H1 (cell line): ENCODE data around the gene CCDC8. TPM values are rescaled to one million over a fixed set of nuclear protein-coding genes. Genes with fewer than 3 reads are reported as not detected.

Source experiments
- TAF7 ChIP-seq: optimal IDR thresholded peaks from 2 replicates; pipeline ENCODE3; 2011; ENCODE audit warnings: low read depth, mild to moderate bottlenecking, inconsistent platforms, low read length, moderate library complexity, borderline replicate concordance
- polyA plus RNA-seq, 7 experiments: library from polyadenylated mRNA; depleted of rRNA in 3 of 7; stranded (reverse) in 5 of 7; unstranded in 2 of 7; fragments of >200 nt in 5 of 7; fragments of 200-250 nt in 2 of 7; gene quantifications; 1 replicate in 5 of 7; 2 replicates in 1 of 7; 4 replicates in 1 of 7; pipeline versions ENCODE4 v1.2.1 to v1.2.3, GENCODE V29; 2011 to 2013; ENCODE audit warnings: missing spikeins in 2 of 7, mixed read lengths in 2 of 7
- total RNA-seq: library from RNA; stranded (reverse); fragmentation: NEBNext Ultra II Directional; extraction: Animal tissue kit (Norgen Biotek cat#: 25700); gene quantifications from 2 replicates; pipeline ENCODE4 v1.2.1, GENCODE V29; 2021
- TF ChIP-seq, protein P1 (sequence below), 3 experiments: IDR thresholded peaks; 1 replicate in 2 of 3; 2 replicates in 1 of 3; pipeline versions ENCODE4 v1.5.1 to v1.6.1; 2011; ENCODE audit warnings: low read length in 3 of 3, mild to moderate bottlenecking in 3 of 3, inconsistent platforms in 2 of 3, low read depth in 1 of 3, moderate library complexity in 1 of 3; ENCODE audit not compliant: insufficient read depth in 1 of 3; ENCODE audit errors: control extremely low read depth in 1 of 3
- TF ChIP-seq, protein P2 (sequence below): IDR thresholded peaks from 2 replicates; pipeline ENCODE4 v1.6.1; 2011; ENCODE audit warnings: low read depth, mild to moderate bottlenecking, low read length; ENCODE audit not compliant: insufficient read depth

Gene CCDC8
- total and polyA plus RNA-seq, 2 of the 8 experiments (the other 6 are each of a cell fraction or from before 2014, with no cell fraction given) = 4.9 to 13.6 TPM

DNA sequence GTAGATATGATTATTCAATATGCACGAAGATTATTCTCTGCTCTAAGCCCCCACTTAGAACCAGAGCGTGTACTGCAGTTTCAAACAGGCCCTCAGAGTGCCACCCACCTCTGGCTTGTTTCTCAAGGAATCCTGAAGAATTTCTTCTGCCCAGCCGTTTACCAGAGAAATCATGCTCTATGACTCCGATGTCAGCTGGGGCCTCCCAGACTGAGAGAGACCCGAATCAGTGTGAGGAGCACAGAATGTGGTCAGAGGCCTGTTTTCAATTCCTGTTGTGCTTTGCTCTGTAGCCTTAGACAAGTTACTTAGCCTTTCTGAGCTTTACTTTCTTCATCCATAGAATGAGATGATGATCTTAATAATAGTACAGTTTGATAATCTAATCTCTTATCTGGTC is 9.8 kb upstream of the CCDC8 start (continued):
- TF ChIP-seq TAF7 = no peak
- TF ChIP-seq, protein P1, sequence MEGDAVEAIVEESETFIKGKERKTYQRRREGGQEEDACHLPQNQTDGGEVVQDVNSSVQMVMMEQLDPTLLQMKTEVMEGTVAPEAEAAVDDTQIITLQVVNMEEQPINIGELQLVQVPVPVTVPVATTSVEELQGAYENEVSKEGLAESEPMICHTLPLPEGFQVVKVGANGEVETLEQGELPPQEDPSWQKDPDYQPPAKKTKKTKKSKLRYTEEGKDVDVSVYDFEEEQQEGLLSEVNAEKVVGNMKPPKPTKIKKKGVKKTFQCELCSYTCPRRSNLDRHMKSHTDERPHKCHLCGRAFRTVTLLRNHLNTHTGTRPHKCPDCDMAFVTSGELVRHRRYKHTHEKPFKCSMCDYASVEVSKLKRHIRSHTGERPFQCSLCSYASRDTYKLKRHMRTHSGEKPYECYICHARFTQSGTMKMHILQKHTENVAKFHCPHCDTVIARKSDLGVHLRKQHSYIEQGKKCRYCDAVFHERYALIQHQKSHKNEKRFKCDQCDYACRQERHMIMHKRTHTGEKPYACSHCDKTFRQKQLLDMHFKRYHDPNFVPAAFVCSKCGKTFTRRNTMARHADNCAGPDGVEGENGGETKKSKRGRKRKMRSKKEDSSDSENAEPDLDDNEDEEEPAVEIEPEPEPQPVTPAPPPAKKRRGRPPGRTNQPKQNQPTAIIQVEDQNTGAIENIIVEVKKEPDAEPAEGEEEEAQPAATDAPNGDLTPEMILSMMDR (IDR thresholded peaks at IDR 0.05; ENCODE audit: control extremely low read depth in 1 of 3, insufficient read depth in 1 of 3, low read depth in 1 of 3, low read length in 3 of 3) = no peak
- TF ChIP-seq, protein P2, sequence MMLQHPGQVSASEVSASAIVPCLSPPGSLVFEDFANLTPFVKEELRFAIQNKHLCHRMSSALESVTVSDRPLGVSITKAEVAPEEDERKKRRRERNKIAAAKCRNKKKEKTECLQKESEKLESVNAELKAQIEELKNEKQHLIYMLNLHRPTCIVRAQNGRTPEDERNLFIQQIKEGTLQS = no peak
